Retina (tissue), 1 donor: ENCODE results near the gene CDHR4.
"Not testable (repeated sequence)": the region's sequence is repeated elsewhere in the genome, so short reads cannot be mapped to it uniquely, and the experiment has no call there.

Experiments
- DNase-seq: peaks from one replicate; pipeline ENCODE4 v3.0.0-alpha.2; 2016

Gene CDHR4

DNA sequence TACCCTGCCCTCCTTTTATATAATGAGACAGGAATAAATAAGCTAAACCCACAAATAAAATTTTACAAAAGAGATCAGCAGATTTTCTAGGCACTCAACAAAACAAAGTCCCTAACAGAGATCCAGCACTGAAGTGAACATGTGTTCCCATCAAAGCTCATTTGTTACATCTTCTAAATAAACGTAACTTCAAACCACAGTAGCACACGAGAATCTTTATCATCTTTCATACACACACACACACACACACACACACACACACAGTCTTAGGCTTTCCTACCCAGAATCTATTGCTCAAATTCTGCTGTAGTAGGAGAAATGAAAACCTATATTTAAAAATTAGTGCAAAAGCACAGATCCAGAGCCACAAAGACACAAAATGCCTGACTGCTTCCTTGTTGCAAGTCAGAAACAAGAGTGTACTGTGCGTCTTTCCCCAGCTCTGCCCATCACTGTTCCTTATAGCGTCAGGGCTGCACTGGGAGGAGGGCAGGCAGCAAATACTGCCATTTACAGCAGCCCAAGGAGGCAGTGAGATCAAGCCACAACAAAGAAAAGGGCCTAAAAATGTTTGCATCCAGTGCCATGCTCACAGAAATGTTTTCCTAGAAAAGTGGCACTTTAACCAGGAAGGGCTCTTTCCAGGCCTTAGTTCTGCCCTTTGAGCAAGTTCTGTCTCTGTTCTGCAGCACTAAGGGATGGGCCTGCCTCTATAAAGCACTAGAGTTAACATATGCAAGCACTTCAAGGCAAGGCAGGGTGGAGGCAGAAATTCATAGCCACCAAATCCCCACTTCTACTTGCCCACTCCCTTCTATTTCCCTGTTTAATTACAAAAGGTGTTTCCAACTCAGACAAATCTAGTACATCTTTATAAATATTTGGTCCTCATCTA is 19.3 kb downstream of the CDHR4 start:
- DNase-seq: no peak

DNA sequence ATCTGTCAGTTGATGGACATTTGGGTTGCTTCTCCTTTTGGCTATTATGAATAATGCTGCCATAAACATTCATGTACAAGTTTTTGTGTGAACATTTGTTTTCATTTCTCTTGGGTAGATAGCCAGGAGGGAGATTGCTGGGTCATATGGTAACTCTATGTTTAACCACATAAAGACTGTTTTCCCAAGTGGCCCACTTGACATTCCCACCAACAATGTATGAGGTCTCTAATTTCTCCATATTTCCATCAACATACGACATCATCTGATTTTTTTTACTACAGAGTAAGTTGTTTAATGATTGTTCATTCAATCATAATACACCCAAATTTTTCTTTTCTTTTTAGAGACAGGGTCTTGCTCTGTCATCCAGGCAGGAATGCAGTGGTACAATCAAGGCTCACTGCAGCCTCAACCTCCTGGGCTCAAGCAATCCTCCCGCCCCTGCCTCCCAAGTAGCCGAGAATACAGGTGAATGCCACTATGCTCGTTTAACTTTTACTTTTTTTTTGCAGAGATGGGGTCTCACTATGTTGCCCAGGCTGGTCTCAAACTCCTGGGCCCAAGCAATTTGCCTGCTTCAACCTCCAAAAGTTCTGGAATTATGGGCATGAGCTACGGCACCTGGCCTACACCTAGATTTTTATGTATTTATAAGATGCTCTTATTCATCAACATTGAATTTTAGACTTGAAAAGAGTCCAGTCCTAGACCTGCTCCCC is 20.2 kb downstream of the CDHR4 start:
- no peak for DNase-seq

DNA sequence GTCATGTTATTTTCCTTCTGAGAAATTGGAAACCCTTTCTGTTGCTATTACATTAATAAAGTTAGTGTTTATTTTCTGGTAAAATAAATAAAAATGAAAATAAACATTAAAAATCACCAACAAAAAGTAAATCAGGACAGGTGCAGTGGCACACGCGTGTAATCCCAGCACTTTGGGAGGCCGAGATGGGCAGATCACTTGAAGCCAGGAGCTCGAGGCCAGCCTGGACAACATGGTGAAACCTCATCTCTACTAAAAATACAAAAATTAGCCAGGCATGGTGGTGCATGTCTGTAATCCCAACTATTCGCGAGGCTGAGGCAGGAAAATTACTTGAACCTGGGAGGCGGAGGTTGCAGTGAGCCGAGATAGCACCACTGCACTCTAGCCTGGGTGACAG is 23.6 kb downstream of the CDHR4 start:
- not testable (repeated sequence) for DNase-seq

DNA sequence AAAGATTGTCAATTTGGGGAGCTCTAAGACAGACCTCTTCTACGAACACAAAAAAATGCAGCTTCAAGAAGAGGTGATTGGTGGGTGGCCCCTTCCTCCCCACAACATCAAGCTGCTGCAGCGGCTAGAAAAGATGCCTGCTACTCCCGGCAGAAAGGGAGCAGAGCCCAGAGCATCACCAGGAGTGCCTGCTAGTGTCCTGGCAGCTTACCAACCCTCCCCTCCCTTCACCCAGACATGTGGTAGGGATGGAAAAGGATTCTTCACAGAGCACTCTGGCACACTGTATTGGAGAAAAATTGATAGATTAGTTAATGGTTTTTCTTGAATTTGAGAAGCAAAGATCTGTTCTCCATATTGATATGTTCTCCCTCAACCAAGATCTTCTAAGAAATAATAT is 24.1 kb downstream of the CDHR4 start:
- no peak for DNase-seq

DNA sequence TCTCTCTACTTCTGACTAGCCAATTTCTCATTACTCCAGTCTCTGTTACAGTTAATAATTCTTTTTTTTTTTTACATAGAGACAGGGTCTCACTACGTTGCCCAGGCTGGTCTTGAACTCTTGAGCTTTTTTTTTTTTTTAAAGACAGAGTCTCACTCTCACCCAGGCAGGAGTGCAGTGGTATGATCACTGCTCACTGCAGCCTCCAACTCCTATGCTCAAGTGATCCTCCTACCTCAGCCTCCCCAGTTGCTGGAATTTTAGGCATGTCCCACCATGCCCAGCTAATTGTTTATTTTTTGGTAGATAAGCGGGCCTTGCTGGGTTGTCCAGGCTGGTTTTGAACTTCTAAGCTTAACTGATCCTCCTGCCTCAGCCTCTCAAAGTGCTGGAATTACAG is 27.0 kb downstream of the CDHR4 start:
- no peak for DNase-seq

DNA sequence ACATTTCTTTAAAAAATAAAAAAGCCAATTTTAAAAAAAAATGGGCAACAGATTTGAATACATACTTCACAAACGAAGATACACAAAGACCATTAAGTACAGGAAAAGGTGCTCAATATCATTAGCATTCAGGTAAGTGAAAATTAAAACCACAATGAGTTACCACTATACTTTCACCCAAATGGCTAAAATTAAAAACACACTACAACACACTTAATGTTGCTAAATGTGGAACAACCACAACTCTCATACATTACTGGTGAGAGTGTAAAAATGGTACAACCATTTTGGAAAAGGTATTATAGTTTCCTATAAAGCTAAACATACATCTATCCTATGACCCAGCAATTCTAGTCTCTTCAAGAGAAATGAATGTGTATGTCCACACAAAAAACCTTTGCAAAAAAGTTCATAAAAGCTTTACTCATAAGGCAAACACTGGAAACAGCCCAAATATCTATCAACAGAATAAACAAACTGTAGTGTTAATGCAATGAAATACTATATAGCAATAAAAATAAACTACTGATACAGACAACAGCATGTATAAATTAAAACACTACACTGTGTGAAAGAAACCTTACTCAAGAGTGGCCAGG is 28.2 kb downstream of the CDHR4 start:
- no peak for DNase-seq

DNA sequence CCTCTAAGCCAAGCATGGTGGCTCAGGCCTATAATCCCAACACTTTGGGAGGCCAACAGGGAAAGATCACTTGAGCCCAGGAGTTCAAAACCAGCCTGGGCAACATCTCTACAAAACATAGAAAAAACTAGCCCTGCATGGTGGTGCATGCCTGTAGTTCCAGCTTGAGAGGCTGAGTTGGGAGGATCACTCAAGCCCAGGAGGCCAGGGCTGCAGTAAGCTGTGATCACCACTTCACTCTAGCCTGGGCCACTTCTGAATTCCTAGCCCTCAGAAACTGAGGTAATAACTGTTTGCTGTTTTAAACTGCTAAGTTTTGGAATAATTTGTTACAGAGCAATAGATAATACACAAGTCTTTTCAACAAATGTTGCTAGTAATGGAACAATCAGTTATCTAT is 29.7 kb downstream of the CDHR4 start:
- DNase-seq: no peak

DNA sequence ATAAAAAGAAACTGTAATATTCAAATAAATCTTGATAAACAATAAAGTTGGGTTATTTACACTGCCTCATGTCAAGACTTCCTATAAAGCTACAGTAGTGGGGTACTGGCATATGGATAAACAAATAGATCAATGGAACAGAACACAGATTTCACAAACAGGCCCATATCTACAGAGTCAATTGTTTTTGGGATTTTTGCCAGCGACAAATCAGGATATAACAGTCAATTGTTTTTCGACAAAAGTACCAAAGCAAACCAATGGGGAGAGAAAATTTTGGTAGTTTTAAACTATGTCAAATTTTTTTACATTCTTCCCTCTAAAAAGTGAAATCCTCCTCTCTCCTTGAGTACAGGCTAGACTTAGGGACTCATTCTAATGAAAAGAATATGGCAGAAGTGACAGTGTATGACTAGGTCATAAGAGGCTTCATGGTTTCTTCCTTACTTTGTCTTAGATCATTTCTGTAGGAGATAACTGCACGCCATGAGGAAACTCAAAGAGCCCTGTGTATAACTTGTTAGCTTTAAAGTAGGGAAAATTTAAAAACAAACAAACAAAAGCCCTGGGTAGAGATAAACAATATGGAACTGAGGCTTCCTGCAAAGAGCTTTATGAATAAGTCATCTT is 30.3 kb downstream of the CDHR4 start:
- DNase-seq: no peak

DNA sequence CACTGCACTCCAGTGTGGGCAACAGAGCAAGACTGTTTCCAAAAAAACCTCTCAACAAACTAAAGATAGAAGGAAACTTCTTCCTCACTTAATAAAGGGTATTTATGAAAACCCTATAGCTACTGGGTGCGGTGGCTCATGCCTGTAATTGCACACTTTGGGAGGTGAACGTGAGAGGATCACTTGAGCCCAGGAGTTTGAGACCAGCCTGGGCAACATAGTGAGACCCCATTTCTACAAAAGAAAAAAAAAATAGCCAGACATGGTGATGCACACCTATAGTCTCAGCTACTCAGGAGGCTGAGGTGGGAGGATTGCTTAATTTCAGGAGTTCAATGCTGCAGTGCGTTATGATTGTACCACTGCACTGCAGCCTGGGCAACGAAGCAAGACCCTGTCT is 35.7 kb downstream of the CDHR4 start:
- DNase-seq: no peak

DNA sequence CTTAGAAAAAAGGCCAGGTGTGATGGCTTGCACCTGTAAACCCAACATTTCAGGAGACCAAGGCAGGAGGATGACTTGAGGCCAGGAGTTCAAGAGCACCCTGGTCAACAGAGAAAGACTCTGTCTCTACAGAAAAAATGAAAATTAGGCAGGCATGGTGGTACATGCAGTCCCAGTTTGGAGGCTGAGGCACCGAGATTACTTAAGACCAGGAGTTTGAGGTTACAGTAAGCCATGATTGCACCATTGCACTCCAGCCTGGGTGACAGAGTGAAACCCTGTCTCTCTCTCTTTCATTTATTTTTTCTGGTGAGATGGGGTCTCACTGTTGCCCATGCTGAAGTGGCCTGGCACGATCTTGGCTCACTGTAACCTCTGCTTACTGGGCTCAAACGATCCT is 38.0 kb downstream of the CDHR4 start:
- DNase-seq: no peak

DNA sequence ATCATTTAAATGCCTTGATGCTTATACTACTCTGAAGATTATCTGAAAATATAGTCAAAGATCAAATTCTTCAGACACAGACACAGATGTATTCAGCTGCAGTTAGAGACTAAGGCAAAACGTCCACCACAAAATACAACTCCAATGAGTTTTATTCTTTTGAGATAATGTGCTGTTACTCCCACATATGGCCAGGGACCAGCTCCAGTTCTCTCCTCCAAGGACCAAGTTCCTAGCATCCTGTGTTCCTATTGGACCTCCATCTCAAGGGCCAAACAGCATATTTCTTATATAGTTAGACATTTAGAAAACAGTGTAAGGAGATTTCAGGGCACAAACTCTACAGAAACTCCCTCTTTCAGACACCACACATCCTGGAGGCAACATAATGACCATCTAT is 40.4 kb downstream of the CDHR4 start:
- DNase-seq: no peak

DNA sequence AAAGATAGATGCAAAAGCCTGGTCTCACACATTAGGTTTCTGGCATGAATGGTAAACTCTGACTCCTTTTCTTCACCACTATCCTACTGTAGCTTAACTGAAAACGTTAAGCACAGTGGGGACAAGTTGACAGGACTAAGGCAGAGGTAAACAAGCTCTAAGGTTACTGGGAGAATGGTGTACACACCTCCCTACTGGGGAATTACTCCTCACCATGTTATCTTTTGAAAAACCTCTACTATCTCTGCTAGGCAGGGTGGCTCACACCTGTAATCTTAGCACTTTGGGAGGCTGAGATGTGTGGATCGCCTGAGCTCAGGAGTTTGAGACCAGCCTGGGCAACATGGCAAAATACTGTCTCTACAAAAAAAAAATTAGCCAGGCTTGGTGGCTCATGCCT is 42.5 kb downstream of the CDHR4 start:
- no peak for DNase-seq

DNA sequence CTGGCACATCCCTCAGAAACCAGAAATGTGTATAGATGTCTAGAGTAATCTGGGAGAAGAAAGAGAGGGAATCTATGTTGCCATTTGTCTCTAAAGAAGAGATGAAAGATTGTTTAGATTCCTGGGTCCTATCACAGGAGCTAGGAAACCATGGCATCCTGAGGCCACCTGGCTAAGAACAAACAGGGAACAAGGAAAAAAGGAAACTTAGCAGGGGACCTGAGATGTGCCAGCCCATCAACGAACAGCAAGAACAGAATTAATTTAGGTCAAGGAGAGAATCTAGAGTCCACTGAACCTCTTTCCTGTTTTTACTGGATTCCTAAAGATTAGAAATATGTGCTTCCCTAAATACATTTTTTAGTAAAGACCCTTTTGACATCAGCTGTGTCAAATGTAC is 43.6 kb downstream of the CDHR4 start:
- DNase-seq: no peak

DNA sequence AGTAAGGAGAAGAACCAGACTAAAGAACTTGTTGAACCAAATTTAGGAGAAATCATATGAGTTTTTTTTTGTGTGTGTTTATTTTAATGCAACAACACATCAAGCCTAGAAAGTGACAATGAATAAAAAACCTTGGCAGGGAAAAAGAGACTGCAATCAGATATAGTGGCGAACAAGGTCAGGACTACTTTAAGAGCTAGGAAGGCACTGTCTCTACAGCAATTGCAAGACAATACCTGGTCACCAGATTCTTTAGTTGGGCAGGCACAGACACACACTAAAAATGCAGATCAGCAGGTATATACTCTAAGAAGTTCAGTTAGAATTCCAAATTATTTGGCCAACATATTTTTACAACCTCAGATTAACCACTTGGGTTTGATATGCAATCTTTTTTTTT is 45.1 kb downstream of the CDHR4 start:
- DNase-seq: no peak

DNA sequence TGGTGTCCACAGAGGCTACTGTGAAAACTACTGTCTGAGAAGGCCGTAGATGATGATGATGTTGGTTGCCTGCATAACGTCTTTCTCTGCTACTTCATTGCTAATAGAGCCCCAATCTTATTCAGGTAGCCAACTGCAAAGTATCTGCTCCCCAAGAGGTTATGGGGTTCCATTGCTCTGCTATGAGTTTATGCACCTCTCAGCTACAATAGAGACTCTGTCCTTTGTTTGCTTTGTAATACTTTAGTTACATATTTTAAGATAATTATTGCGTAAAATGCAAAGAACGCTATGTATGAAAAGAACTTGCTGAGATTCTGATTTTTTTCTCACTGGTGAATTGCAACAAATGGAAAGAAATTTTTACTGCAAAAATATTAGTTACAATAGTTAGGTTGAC is 48.2 kb downstream of the CDHR4 start:
- no peak for DNase-seq

DNA sequence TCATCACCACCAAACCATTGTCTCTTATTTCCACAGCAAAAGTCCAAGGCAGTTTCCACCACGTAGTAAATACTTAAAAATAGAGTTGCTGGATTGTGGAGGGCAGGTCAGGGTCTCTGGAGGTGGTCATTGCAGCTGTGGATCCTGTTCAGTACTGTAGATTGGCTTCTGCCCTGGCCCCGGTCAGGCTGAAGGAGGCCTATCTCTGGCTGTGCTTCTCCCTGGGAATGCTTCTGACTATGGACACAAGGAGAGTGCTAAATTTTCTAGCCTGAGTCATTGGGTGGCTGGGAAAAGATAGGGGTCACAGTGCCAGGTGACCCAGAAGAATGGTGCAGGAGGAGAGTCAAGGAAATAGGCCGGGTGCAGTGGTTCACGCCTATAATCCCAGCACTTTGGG is 49.6 kb downstream of the CDHR4 start:
- DNase-seq: no peak

DNA sequence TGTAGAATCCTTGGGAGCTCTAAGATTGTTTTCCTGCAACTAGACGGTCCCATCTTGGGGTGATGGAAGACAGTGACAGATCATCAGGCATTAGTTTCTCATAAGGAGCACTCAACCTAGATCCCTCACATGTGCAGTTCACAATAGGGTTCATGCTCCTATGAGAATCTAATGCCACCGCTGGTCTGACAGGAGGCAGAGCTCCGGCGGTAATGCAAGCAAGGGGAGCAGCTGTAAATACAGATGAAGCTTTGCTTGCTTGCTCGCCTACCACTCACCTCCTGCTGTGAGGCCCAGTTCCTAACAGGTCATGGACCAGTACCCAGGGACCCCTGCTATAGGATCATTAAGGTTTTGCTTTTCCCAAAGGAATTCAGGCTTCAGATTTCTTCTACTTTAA is 50.8 kb downstream of the CDHR4 start:
- not testable (repeated sequence) for DNase-seq

DNA sequence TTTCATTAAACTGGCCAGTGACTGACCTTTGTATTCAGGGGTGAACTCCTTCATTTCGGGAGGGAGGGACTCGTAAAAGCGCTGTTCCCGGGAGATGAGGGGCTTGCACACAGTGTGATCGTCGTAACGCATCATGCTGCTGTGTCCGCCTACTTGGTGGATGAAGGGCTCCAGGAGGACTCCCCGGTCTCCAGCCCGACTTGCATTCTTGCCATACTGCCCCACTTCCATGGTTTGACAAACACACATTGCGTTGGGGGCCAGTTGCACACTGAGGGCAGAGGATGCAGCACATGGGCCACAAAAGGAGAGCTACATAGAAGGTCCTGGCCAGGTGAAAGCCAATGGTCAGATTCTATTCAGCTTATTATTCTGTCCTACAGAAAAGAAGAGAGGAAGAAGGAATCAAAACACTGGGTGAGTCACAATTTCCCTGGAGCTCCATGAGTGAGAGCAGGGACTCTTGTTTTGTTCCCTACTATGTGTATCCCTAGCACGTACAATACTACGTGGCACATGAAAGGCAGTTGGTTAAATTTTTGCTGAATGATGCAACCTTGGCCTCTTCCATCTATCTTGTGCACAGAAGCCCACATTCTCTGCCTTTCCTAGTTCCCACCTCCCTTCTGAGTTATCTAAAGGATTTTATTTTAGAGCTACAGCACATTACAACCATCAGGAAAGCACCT is 51.7 kb downstream of the CDHR4 start:
- DNase-seq: no peak

DNA sequence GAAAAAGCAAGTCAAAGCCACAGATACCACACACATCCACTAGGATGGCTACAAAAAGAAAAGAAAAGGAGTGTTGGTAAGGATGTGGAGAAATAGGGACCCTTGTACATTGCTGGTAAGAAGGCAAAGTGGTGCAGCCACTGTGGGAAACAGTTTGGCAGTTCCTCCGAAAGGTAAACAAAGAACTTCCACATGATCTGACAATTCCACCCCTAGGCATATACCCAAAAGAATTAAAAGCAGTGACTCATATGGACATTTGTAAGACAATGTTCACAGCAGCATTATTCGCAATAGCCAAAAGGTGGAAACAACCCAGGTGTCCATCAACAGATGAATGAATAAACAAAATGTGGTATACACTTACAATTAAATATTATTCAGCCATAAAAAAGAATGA is 53.7 kb downstream of the CDHR4 start:
- DNase-seq: no peak
